B cell (primary cell): Measurements from ENCODE around the gene MATN1. TPM values are rescaled to one million over a fixed set of nuclear protein-coding genes. Genes with fewer than 3 reads are reported as not detected.

Experiments
- ATAC-seq: fragments of 200-7000 bp; cut with Tn5 transposase; one replicate; pipeline ENCODE4 v1.10.0; 2021; ENCODE audit warnings: low read depth, mild to moderate bottlenecking, moderate number of reproducible peaks, moderate library complexity
- CTCF ChIA-PET: fragments of 350-600 bp; sonication (Branson Sonifier 250); formaldehyde crosslinking; loops from one replicate; lab custom pipeline; 2021; ENCODE audit warnings: antibody characterized with exemption, inconsistent platforms; lab: Charles Lee
- POLR2A ChIA-PET: fragments of 350-600 bp; sonication (Branson Sonifier 250); formaldehyde crosslinking; loops from one replicate; lab custom pipeline; 2021; ENCODE audit warnings: antibody characterized with exemption; lab: Charles Lee
- DNase-seq: peaks from one replicate; pipeline ENCODE4 v3.0.0; 2013
- H2AFZ ChIP-seq: 2 replicates; pipeline ENCODE4 v1.6.1; 2012; ENCODE audit warnings: mild to moderate bottlenecking, low read depth, low read length; ENCODE audit not compliant: insufficient read depth, poor library complexity, severe bottlenecking
- H3K27ac ChIP-seq, 2 donors: 1 replicate in 1 of 2; 2 replicates in 1 of 2; pipeline ENCODE4 v1.5.1; 2012 to 2013; ENCODE audit warnings: low read length in 2 of 2, mild to moderate bottlenecking in 2 of 2, moderate library complexity in 1 of 2
- H3K27me3 ChIP-seq, 4 experiments: fragments of 200-600 bp in 1 of 4; sonication (generic) in 1 of 4; replicated peaks in 1 of 4; 1 replicate in 2 of 4; 2 replicates in 2 of 4; pipeline versions ENCODE4 v1.6.1 to v1.7.0; 2013 to 2016; ENCODE audit warnings: low read length in 3 of 4, mild to moderate bottlenecking in 2 of 4, mixed read lengths in 1 of 4, moderate library complexity in 1 of 4; ENCODE audit not compliant: insufficient read depth in 4 of 4, control insufficient read depth in 3 of 4; ENCODE audit errors: control extremely low read depth in 1 of 4
- H3K36me3 ChIP-seq, 2 experiments: replicated peaks in 1 of 2; 1 replicate in 1 of 2; 2 replicates in 1 of 2; pipeline versions ENCODE4 v1.6.1 to v1.7.1; 2013; ENCODE audit warnings: low read length in 1 of 2; ENCODE audit not compliant: insufficient read depth in 2 of 2, control insufficient read depth in 1 of 2; ENCODE audit errors: control extremely low read depth in 1 of 2, extremely low read depth in 1 of 2
- H3K4me1 ChIP-seq, 2 donors: fragments of 200-600 bp in 1 of 2; sonication (generic) in 1 of 2; 1 replicate in 1 of 2; 2 replicates in 1 of 2; pipeline versions ENCODE4 v1.5.1 to v1.6.1; 2013 to 2017; ENCODE audit warnings: low read length in 2 of 2; ENCODE audit not compliant: control insufficient read depth in 2 of 2, insufficient read depth in 2 of 2
- H3K4me2 ChIP-seq: replicated peaks from 2 replicates; pipeline ENCODE3; 2012; ENCODE audit warnings: mild to moderate bottlenecking, low read depth, low read length; ENCODE audit not compliant: poor library complexity, severe bottlenecking
- H3K4me3 ChIP-seq, 5 experiments: fragments of 200-600 bp in 1 of 5; sonication (generic) in 1 of 5; 1 replicate in 3 of 5; 2 replicates in 2 of 5; pipeline versions ENCODE4 v1.5.1 to v1.7.0; 2011 to 2016; ENCODE audit warnings: low read length in 4 of 5, mild to moderate bottlenecking in 4 of 5, low read depth in 2 of 5, control low read depth in 1 of 5, moderate library complexity in 1 of 5; ENCODE audit not compliant: insufficient read depth in 1 of 5; ENCODE audit errors: control extremely low read depth in 1 of 5, extremely low read depth in 1 of 5
- H3K79me2 ChIP-seq: fragments of 200-600 bp; sonication (generic); one replicate; pipeline ENCODE4 v1.6.0; 2016; ENCODE audit warnings: low read length; ENCODE audit not compliant: control insufficient read depth, insufficient read depth
- H3K9ac ChIP-seq: fragments of 200-600 bp; sonication (generic); 2 replicates; pipeline ENCODE4 v1.6.1; 2017; ENCODE audit warnings: mild to moderate bottlenecking, low read length, moderate library complexity
- H3K9me3 ChIP-seq, 3 donors: one replicate each; pipeline versions ENCODE4 v1.6.1 to v1.7.1; 2013; ENCODE audit warnings: low read length in 2 of 3; ENCODE audit not compliant: control insufficient read depth in 2 of 3, insufficient read depth in 1 of 3; ENCODE audit errors: control extremely low read depth in 1 of 3
- H4K20me1 ChIP-seq: 2 replicates; pipeline ENCODE4 v1.6.0; 2012; ENCODE audit warnings: mild to moderate bottlenecking, low read length; ENCODE audit not compliant: insufficient read depth, control insufficient read depth, poor library complexity, severe bottlenecking
- H3K27ac Mint-ChIP-seq: one replicate; pipeline ENCODE4 v1.8.0; 2021; ENCODE audit warnings: mixed read lengths
- H3K27me3 Mint-ChIP-seq: one replicate; pipeline ENCODE4 v1.8.0; 2021; ENCODE audit warnings: mixed read lengths
- H3K4me1 Mint-ChIP-seq: one replicate; pipeline ENCODE4 v1.8.0; 2021; ENCODE audit warnings: mixed read lengths
- H3K4me3 Mint-ChIP-seq: one replicate; pipeline ENCODE4 v1.8.0; 2021; ENCODE audit warnings: mixed read lengths
- H3K9me3 Mint-ChIP-seq: one replicate; pipeline ENCODE4 v1.8.0; 2022; ENCODE audit warnings: mixed read lengths; ENCODE audit not compliant: insufficient read depth
- CTCF ChIP-seq: fragments of 200-600 bp; IDR thresholded peaks from one replicate; pipeline ENCODE4 v1.8.0; 2022; ENCODE audit warnings: antibody characterized with exemption, mild to moderate bottlenecking
- EZH2 ChIP-seq: IDR thresholded peaks from 2 replicates; pipeline ENCODE4 v1.6.1; 2012; ENCODE audit warnings: borderline replicate concordance, low read depth, mild to moderate bottlenecking, moderate library complexity, low read length; ENCODE audit not compliant: insufficient read depth, poor library complexity, severe bottlenecking
- WGBS: methylation state at CpG from one replicate; pipeline ENCODE4 v1.1.5; 2013; ENCODE audit warnings: missing lambda C conversion rate; ENCODE audit not compliant: insufficient coverage; 5-methylcytosine and 5-hydroxymethylcytosine counted together
- intact Hi-C: fragments of 100-400 bp; cut with micrococcal nuclease; formaldehyde crosslinking; loops from one replicate; pipeline ENCODE4 v1.10.0; 2022
- polyA plus RNA-seq: library from polyadenylated mRNA; depleted of rRNA; stranded (reverse); fragments of >200 nt; gene quantifications from 2 replicates; pipeline ENCODE4 v1.2.3, GENCODE V29; 2012
- total RNA-seq, 2 donors: library from RNA; stranded (reverse); fragments of 120-200 nt in 1 of 2; gene quantifications; 1 replicate in 1 of 2; 2 replicates in 1 of 2; pipeline versions ENCODE4 v1.2.3 to v1.2.4, GENCODE V29; 2013 to 2022

Gene MATN1
- total and polyA plus RNA-seq, 2 donors (not counting 1 experiment from before 2014, with no cell fraction given): 2.5 to 3.2 TPM

DNA sequence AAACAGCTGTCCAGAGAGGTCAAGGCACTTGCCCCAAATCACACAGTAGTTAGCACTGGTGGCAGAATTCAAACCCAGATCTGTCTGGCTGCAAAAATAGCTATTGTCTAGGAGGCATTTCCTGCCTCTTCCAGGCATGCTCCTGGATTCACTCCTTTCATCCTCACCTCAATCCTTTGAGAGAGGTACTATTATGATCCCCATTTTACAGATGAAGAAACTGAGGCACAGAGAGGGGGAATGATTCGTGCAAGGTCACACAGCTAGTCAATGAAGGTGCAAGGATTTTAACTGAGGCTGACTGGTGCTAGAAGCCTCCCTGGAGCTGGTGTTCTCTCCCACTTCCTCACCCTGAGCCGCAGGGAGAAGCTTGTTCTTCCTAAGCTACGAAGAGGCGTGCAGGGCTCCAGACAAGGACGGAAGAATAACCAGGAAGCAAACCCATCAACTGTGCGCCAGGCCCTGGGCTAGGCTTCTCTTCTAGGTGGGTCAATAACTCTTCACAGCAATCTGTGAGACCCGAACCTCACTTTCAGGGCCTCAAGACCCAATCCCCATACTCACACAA, 34.8 kb upstream of the MATN1 start:
- Mint-ChIP-seq H3K4me1 (peaks cover 80% of the 10 kb centered on the region), H3K27me3 (no peaks in the 10 kb centered on the region), H3K4me3 (peak overlapping the region; percentile 92), H3K9me3 (no peaks in the 10 kb centered on the region), H3K27ac (peak overlapping the region; percentile 92)
- Histone ChIP-seq H3K36me3 (peaks cover 0 to 21% of the 10 kb centered on the region in 2 experiments), H3K4me3 (peak overlapping the region; percentile 80 to 97 (median 95)), H3K4me2 (peak overlapping the region; percentile 94), H3K79me2 (peaks cover 80% of the 10 kb centered on the region), H3K9me3 (no peaks in the 10 kb centered on the region), H3K4me1 (peaks cover 62 to 87% of the 10 kb centered on the region in 2 donors), H4K20me1 (peaks cover 26% of the 10 kb centered on the region), H3K27ac (peak overlapping the region; percentile 98 to 100), H3K27me3 (no peaks in the 10 kb centered on the region), H2AFZ (no peak overlapping the region), H3K9ac (peak overlapping the region; percentile 98)
- POLR2A ChIA-PET: interaction anchor here (0.8 to 10.3 kb wide), 7 partner anchors 13 to 39 kb away, joined by 3 to 152 read pairs (median 6); no protein-coding TSS in a partner anchor
- TF ChIP-seq EZH2: no peak
- TF ChIP-seq CTCF: no peak
- ATAC-seq (no peak), DNase-seq (no peak)
- CTCF ChIA-PET: interaction anchor here (17.4 to 27.3 kb wide), 2 partner anchors 22 to 24 kb away, joined by 312 to 769 read pairs; partner anchors contain the start of gene MATN1
- intact Hi-C loops: no loop called here
- 64% methylated on average over 6 of the region's 7 CpGs for WGBS
